HG03354 (cell line): ENCODE measurements around the gene TM9SF1.

ENCODE experiments used
- ATAC-seq: cut with Tn5 transposase; IDR thresholded peaks from one replicate; pipeline ENCODE4 v1.9.1; 2021; ENCODE audit warnings: mild to moderate bottlenecking; ENCODE audit not compliant: unreplicated experiment, poor library complexity, severe bottlenecking

Gene TM9SF1

GRCh38 chr14:24198814-24199524, 3.7 kb upstream of the TM9SF1 start:
- ATAC-seq, result no peak

GRCh38 chr14:24197056-24197450, 1.8 kb upstream of the TM9SF1 start:
- no peak for ATAC-seq

- peak; percentile 23 for ATAC-seq
Measured at GRCh38 chr14:24196071-24197055, 1.1 kb upstream of the TM9SF1 start.

- no peak for ATAC-seq
Measured at GRCh38 chr14:24194873-24195185, 412 bp downstream of the TM9SF1 start.

GRCh38 chr14:24194186-24194872, 912 bp downstream of the TM9SF1 start:
- ATAC-seq, result no peak

- ATAC-seq, result no peak
Measured at GRCh38 chr14:24192933-24193332, 2.3 kb downstream of the TM9SF1 start.

GRCh38 chr14:24190416-24190815, 4.8 kb downstream of the TM9SF1 start:
- no peak for ATAC-seq

GRCh38 chr14:24189460-24189859, 5.8 kb downstream of the TM9SF1 start:
- ATAC-seq, result no peak

GRCh38 chr14:24189059-24189375, 6.2 kb downstream of the TM9SF1 start:
- ATAC-seq, result no peak

GRCh38 chr14:24188251-24189058, 6.8 kb downstream of the TM9SF1 start, which contains the start of gene IPO4:
Gene IPO4 (minus strand): TSS chr14:24188816. CDS start chr14:24188787, 29 bp downstream.
- ATAC-seq, result peak; percentile 91

GRCh38 chr14:24187539-24187915, 7.7 kb downstream of the TM9SF1 start:
- no peak for ATAC-seq

- no peak for ATAC-seq
Measured at GRCh38 chr14:24186831-24187538, 8.3 kb downstream of the TM9SF1 start.

GRCh38 chr14:24185741-24186140, 9.5 kb downstream of the TM9SF1 start:
- ATAC-seq, result no peak

GRCh38 chr14:24185026-24185425, 10.2 kb downstream of the TM9SF1 start:
- ATAC-seq, result no peak

- no peak for ATAC-seq
Measured at GRCh38 chr14:24184104-24184970, 10.9 kb downstream of the TM9SF1 start.

GRCh38 chr14:24183014-24183481, 12.2 kb downstream of the TM9SF1 start:
- no peak for ATAC-seq

GRCh38 chr14:24182110-24182882, 12.9 kb downstream of the TM9SF1 start:
- no peak for ATAC-seq
